ENCODE measurements around the gene CCDC92B.
"Not testable (repeated sequence)": the region's sequence is repeated elsewhere in the genome, so short reads cannot be mapped to it uniquely, and the experiment has no call there.

CCDC92B gene

GRCh38 chr17:2703606-2704005, 45.8 kb downstream of the CCDC92B start:
- DNase-seq (ENCODE audit: low spot score), result peak; percentile 4

GRCh38 chr17:2703181-2703580, 46.3 kb downstream of the CCDC92B start:
- DNase-seq (ENCODE audit: low spot score), result peak; percentile 4

- DNase-seq (ENCODE audit: low spot score), result peak; percentile 9
Measured at GRCh38 chr17:2701996-2702741, 47.3 kb downstream of the CCDC92B start.

GRCh38 chr17:2701161-2701995, 48.1 kb downstream of the CCDC92B start:
- peak; percentile 4 for DNase-seq (ENCODE audit: low spot score)

- peak; percentile 17 for DNase-seq (ENCODE audit: low spot score)
Measured at GRCh38 chr17:2700491-2701141, 48.8 kb downstream of the CCDC92B start.

- DNase-seq (ENCODE audit: low spot score), result peak; percentile 8
Measured at GRCh38 chr17:2700030-2700490, 49.4 kb downstream of the CCDC92B start.

GRCh38 chr17:2699216-2699805, 50.1 kb downstream of the CCDC92B start:
- DNase-seq (ENCODE audit: low spot score), result not testable (repeated sequence)

- peak; percentile 15 for DNase-seq (ENCODE audit: low spot score)
Measured at GRCh38 chr17:2697611-2698162, 51.8 kb downstream of the CCDC92B start.

- DNase-seq (ENCODE audit: low spot score), result peak; percentile 18
Measured at GRCh38 chr17:2695961-2696760, 53.3 kb downstream of the CCDC92B start.

- peak; percentile 15 for DNase-seq (ENCODE audit: low spot score)
Measured at GRCh38 chr17:2695243-2695960, 54.0 kb downstream of the CCDC92B start.

- DNase-seq (ENCODE audit: low spot score), result no peak
Measured at GRCh38 chr17:2694381-2695242, 54.8 kb downstream of the CCDC92B start.

GRCh38 chr17:2693561-2694380, 55.7 kb downstream of the CCDC92B start:
- DNase-seq (ENCODE audit: low spot score), result peak; percentile 5

GRCh38 chr17:2692781-2693135, 56.7 kb downstream of the CCDC92B start:
- peak; percentile 25 for DNase-seq (ENCODE audit: low spot score)

GRCh38 chr17:2691965-2692780, 57.3 kb downstream of the CCDC92B start:
- peak; percentile 16 for DNase-seq (ENCODE audit: low spot score)

- peak; percentile 8 for DNase-seq (ENCODE audit: low spot score)
Measured at GRCh38 chr17:2691069-2691871, 58.2 kb downstream of the CCDC92B start.

- DNase-seq (ENCODE audit: low spot score), result peak; percentile 21
Measured at GRCh38 chr17:2690165-2691068, 59.0 kb downstream of the CCDC92B start.
